ENCODE measurements around the gene GP1BB.
"Not testable (repeated sequence)": the region's sequence is repeated elsewhere in the genome, so short reads cannot be mapped to it uniquely, and the experiment has no call there.

Gene GP1BB

GRCh38 chr22:19721330-19722177 lies 1.8 kb upstream of the GP1BB start:
- no peak for TF ChIP-seq GATA1 (IDR thresholded peaks at IDR 0.05; ENCODE audit: low read depth, low read length)
- no peak for TF ChIP-seq POLR2A (IDR thresholded peaks at IDR 0.05; ENCODE audit: low read length)
- DNase-seq, result no peak

DNA sequence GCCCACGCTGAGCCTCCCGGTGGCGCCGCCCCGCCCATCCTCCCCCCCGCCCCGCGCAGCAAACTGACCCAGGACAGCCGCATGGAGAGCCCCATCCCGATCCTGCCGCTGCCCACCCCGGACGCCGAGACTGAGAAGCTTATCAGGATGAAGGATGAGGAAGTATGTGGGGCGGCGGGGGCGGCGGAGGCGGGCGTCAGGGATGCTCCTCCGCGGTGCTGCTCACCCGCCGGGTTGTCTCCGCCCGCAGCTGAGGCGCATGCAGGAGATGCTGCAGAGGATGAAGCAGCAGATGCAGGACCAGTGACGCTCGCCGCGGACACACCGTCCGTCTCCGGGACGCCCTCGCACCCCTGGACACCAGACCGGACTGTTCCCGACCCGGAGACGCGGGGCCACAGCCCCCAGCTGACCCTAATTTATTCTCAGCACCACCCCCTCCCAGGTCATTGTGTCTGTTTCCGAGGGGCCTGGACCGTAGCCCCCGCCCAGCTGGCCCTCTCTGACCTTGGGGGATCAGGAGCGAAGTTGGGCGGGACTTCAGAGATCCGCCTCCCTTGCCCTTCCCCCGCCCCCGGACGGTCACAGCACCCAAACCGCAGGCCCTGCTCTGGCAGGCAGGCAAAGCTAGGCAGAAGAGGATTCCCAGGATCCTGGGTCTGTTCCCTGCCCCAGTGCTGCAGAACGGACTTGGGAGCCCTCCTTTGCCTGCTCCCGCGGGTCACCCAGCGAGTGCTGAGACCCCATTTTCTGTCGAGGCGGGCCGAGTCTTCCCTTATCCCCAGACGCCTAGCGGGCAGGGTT lies 959 bp upstream of the GP1BB start:
- TF ChIP-seq POLR2A (IDR thresholded peaks at IDR 0.05; ENCODE audit: low read length) (no peak), GATA1 (IDR thresholded peaks at IDR 0.05; ENCODE audit: low read depth, low read length) (no peak)
- peak; percentile 42 to 50 for DNase-seq

DNA sequence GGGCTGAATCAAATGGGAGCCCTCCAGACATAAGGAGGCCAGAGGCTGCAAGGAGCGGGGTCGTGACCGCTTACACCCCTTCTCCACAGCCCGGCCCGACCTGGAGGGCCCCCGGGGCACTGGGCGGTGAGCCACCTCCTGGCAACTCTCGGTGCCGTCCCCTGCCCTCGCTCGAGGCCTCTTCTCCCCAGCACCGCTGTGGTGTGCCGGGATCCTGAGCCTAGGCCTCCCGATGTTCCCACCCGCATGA lies 432 bp upstream of the GP1BB start:
- no peak for TF ChIP-seq GATA1 (IDR thresholded peaks at IDR 0.05; ENCODE audit: low read depth, low read length)
- TF ChIP-seq POLR2A (IDR thresholded peaks at IDR 0.05; ENCODE audit: low read length), result no peak
- DNase-seq, result no peak

- DNase-seq, result peak; percentile 82 to 85
- TF ChIP-seq POLR2A (IDR thresholded peaks at IDR 0.05; ENCODE audit: low read length) (no peak), GATA1 (IDR thresholded peaks at IDR 0.05; ENCODE audit: low read depth, low read length) (no peak)
Observed at GRCh38 chr22:19723983-19724827, 866 bp downstream of the GP1BB start.

DNA sequence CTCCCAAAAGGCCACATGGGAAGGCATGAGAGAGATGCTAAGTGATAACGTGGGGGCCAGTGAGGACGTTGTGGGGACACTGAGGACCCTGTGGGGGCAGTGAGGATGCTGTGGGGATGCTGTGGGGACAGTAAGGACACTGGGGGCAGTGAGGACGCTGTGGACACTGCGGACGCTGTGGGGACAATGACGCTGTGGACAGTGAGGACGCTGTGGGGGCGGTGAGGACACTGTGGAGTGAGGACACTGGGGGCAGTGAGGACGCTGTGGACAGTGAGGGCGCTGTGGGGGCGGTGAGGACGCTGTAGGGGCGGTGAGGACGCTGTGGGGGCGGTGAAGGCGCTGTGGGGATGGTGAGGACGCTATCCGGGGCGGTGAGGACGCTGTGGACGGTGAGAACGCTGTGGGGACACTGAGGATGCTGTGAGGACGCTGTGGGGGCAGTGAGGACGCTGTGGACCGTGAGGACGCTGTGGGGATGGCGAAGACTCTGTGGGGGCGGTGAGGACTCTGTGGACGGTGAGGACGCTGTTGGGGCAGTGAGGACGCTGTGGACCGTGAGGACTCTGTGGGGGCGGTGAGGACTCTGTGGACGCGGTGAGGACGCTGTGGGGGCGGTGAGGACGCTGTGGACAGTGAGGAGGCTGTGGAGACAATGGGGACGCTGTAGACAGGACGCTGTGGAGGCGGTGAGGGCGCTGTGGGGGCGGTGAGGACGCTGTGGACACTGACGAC lies 1.8 kb downstream of the GP1BB start:
- no peak for DNase-seq
- TF ChIP-seq GATA1 (IDR thresholded peaks at IDR 0.05; ENCODE audit: low read depth, low read length) (no peak), POLR2A (IDR thresholded peaks at IDR 0.05; ENCODE audit: low read length) (no peak)

- DNase-seq, result not testable (repeated sequence)
Observed at GRCh38 chr22:19726064-19726788, 2.9 kb downstream of the GP1BB start.

DNA sequence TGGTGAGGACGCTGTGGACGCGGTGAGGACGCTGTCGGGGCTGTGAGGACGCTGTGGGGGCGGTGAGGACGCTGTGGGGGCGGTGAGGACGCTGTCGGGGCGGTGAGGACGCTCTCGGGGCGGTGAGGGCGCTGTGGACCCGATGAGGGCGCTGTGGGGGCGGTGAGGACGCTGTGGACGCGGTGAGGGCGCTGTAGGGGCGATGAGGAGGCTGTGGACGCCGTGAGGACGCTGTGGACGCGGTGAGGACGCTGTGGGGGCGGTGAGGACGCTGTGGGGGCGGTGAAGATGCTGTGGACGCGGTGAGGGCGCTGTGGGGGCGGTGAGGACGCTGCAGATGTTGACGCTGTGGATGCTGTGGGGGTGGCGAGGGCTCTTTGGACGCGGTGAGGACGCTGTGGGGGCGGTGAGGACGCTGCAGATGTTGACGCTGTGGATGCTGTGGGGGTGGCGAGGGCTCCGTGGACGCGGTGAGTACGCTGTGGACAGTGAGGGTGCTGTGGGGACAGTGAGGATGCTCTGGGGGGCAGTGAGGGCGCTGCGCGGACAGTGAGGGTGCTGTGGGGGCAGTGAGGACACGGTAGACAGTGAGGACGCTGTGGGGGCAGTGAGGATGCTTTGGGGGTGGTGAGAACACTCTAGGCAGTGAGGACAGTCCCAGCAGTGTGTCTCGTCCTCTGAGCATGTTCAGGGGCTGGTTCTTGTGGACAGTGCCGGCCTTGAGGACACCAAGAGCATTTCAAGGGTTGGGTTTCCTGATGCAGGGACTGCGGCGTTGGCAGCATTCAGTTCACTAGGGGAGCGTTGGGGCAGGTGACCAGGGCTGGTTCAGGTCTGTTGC lies 4.2 kb downstream of the GP1BB start:
- no peak for DNase-seq
- TF ChIP-seq POLR2A (IDR thresholded peaks at IDR 0.05; ENCODE audit: low read length), result no peak
- no peak for TF ChIP-seq GATA1 (IDR thresholded peaks at IDR 0.05; ENCODE audit: low read depth, low read length)

GRCh38 chr22:19728271-19728670 lies 4.9 kb downstream of the GP1BB start:
- DNase-seq, result no peak
- TF ChIP-seq GATA1 (IDR thresholded peaks at IDR 0.05; ENCODE audit: low read depth, low read length) (no peak), POLR2A (IDR thresholded peaks at IDR 0.05; ENCODE audit: low read length) (no peak)

DNA sequence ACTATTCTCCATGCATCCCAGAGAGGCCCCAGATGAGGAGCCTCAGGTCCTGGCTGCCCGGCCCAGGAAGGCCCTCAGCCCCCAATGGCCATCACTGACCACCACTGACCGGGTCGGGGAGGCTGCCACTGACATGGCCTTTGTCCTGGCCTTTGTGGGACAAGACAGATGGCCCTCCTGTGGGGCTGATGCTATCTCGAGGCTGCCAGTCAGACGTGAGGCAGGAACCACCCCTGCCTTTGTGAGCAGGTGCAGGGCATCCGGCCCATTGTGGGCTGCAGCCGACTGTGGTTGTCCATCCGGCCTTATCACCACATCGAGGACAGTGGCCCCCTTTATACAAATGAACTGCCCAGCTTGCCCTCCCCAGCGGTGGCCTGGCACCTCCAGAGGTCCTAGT lies 5.5 kb downstream of the GP1BB start:
- DNase-seq, result no peak
- TF ChIP-seq POLR2A (IDR thresholded peaks at IDR 0.05; ENCODE audit: low read length), result no peak
- TF ChIP-seq GATA1 (IDR thresholded peaks at IDR 0.05; ENCODE audit: low read depth, low read length), result no peak

- no peak for DNase-seq
- TF ChIP-seq GATA1 (IDR thresholded peaks at IDR 0.05; ENCODE audit: low read depth, low read length) (no peak), POLR2A (IDR thresholded peaks at IDR 0.05; ENCODE audit: low read length) (no peak)
Observed at GRCh38 chr22:19729507-19729906, 6.2 kb downstream of the GP1BB start.

DNA sequence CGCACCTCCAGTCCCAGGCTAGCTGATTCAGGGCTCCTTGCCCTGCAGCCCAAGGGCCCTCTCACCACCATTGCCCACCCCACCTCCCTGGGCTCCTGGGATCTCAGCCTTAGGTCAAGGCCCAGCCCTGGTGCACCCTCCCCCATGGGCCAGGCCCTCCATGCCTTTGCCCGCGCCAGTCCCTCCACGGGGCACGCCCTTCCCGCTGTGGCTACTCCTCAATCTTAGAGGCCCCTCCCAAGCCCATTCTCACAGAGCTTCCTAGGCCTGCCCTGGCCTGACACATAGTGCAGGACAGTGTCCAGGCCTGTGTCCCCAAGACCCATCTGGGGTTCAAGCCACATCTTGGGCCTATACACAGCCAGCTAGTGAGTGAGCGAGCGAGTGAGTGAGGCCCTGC lies 6.9 kb downstream of the GP1BB start:
- DNase-seq, result no peak
- TF ChIP-seq GATA1 (IDR thresholded peaks at IDR 0.05; ENCODE audit: low read depth, low read length) (no peak), POLR2A (IDR thresholded peaks at IDR 0.05; ENCODE audit: low read length) (no peak)

- DNase-seq, result peak; percentile 72 to 87
- no peak for TF ChIP-seq GATA1 (IDR thresholded peaks at IDR 0.05; ENCODE audit: low read depth, low read length)
- TF ChIP-seq POLR2A (IDR thresholded peaks at IDR 0.05; ENCODE audit: low read length), result no peak
Observed at GRCh38 chr22:19730655-19731360, 7.5 kb downstream of the GP1BB start.
